PFSK-1 (cell line): ENCODE results near the gene CPA2.

Experiments
- POLR2AphosphoS5 ChIP-seq: IDR thresholded peaks from 2 replicates; pipeline ENCODE4 v1.6.1; 2012; ENCODE audit warnings: low read depth, mild to moderate bottlenecking, control low read depth, low read length, moderate library complexity
- TF ChIP-seq, protein P1 (sequence below), 2 experiments: IDR thresholded peaks; 2 replicates each; pipeline versions ENCODE4 v1.6.1 to v1.8.0; 2011 to 2012; ENCODE audit warnings: low read depth in 2 of 2, low read length in 2 of 2, control low read depth in 1 of 2, inconsistent platforms in 1 of 2, mild to moderate bottlenecking in 1 of 2, moderate library complexity in 1 of 2; ENCODE audit not compliant: insufficient read depth in 1 of 2

DNA sequence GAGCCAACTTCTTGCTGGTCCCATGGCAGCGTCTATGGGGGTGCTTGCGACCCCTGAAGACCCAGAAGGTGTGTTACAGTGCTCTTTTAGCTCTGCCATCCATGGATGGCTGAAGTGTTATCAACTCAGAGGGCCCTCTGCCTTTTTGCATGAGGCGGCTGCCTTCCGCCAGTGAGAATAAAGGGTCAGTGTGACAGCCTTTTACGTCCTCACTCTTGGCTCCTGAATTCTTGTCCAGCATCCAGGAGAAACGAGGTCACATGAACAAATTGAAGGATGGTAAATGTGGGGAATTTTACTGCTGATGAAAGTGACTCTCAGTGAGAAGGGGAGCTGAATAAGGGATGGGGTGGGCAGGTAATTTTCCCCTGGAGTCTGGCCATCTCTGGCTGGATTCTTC is 34.9 kb upstream of the CPA2 start:
- TF ChIP-seq POLR2AphosphoS5: no peak
- TF ChIP-seq, protein P1, sequence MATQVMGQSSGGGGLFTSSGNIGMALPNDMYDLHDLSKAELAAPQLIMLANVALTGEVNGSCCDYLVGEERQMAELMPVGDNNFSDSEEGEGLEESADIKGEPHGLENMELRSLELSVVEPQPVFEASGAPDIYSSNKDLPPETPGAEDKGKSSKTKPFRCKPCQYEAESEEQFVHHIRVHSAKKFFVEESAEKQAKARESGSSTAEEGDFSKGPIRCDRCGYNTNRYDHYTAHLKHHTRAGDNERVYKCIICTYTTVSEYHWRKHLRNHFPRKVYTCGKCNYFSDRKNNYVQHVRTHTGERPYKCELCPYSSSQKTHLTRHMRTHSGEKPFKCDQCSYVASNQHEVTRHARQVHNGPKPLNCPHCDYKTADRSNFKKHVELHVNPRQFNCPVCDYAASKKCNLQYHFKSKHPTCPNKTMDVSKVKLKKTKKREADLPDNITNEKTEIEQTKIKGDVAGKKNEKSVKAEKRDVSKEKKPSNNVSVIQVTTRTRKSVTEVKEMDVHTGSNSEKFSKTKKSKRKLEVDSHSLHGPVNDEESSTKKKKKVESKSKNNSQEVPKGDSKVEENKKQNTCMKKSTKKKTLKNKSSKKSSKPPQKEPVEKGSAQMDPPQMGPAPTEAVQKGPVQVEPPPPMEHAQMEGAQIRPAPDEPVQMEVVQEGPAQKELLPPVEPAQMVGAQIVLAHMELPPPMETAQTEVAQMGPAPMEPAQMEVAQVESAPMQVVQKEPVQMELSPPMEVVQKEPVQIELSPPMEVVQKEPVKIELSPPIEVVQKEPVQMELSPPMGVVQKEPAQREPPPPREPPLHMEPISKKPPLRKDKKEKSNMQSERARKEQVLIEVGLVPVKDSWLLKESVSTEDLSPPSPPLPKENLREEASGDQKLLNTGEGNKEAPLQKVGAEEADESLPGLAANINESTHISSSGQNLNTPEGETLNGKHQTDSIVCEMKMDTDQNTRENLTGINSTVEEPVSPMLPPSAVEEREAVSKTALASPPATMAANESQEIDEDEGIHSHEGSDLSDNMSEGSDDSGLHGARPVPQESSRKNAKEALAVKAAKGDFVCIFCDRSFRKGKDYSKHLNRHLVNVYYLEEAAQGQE (IDR thresholded peaks at IDR 0.05; ENCODE audit: insufficient read depth in 1 of 2, low read depth in 2 of 2, low read length in 2 of 2): no peak
